Sigmoid colon (tissue), 4 donors: Measurements from ENCODE around the gene IFNA7.
"Not testable (repeated sequence)": the region's sequence is repeated elsewhere in the genome, so short reads cannot be mapped to it uniquely, and the experiment has no call there.

Source experiments
- POLR2A ChIP-seq, 2 donors: fragments of 450-650 bp; IDR thresholded peaks; one replicate each; pipeline ENCODE4 v1.6.1; 2016; ENCODE audit warnings: antibody characterized with exemption in 2 of 2, mild to moderate bottlenecking in 2 of 2, moderate library complexity in 2 of 2
- POLR2AphosphoS5 ChIP-seq, 4 donors: sonication (generic); formaldehyde crosslinking; IDR thresholded peaks; one replicate each; pipeline ENCODE4 v1.6.1; 2017; ENCODE audit warnings: antibody characterized with exemption in 4 of 4
- TF ChIP-seq, protein P1 (sequence below), 4 experiments: fragments of 450-650 bp in 3 of 4; fragments of 200-600 bp in 1 of 4; IDR thresholded peaks; one replicate each; pipeline ENCODE4 v1.5.1; 2016 to 2019; ENCODE audit warnings: antibody characterized with exemption in 4 of 4, mild to moderate bottlenecking in 3 of 4, moderate library complexity in 2 of 4

DNA sequence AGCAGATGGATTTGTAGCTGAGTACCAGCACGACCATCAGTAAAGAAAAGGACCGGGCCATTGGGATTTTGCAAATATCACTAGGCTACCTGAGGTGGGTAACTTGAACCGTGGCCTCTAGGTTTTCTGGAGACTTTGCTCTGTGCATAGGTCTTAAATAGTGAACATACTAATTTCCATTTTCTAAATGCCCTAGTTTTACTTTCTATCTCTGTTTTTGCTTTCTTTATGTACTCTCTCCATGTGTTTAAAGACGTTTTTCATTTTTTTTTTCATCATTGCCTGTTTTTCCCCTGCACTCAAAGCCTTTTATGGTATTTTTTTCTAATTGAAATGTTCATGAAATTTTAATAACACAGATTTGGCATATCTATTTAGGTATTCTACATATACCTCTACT, at the start of gene IFNA7:
- TF ChIP-seq, protein P1, sequence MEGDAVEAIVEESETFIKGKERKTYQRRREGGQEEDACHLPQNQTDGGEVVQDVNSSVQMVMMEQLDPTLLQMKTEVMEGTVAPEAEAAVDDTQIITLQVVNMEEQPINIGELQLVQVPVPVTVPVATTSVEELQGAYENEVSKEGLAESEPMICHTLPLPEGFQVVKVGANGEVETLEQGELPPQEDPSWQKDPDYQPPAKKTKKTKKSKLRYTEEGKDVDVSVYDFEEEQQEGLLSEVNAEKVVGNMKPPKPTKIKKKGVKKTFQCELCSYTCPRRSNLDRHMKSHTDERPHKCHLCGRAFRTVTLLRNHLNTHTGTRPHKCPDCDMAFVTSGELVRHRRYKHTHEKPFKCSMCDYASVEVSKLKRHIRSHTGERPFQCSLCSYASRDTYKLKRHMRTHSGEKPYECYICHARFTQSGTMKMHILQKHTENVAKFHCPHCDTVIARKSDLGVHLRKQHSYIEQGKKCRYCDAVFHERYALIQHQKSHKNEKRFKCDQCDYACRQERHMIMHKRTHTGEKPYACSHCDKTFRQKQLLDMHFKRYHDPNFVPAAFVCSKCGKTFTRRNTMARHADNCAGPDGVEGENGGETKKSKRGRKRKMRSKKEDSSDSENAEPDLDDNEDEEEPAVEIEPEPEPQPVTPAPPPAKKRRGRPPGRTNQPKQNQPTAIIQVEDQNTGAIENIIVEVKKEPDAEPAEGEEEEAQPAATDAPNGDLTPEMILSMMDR (IDR thresholded peaks at IDR 0.05), result not testable (repeated sequence)
- not testable (repeated sequence) for TF ChIP-seq POLR2AphosphoS5, POLR2A (IDR thresholded peaks at IDR 0.05)
